Ishikawa (cell line): ENCODE data around the gene ANKRD55.

Experiments
- CEBPB ChIP-seq: IDR thresholded peaks from 2 replicates; pipeline ENCODE4 v1.6.1; 2012
- CREB1 ChIP-seq: IDR thresholded peaks from 2 replicates; pipeline ENCODE4 v1.6.1; 2012; ENCODE audit warnings: low read depth
- EGR1 ChIP-seq: IDR thresholded peaks from 2 replicates; pipeline ENCODE4 v1.6.1; 2012
- EP300 ChIP-seq: IDR thresholded peaks from 2 replicates; pipeline ENCODE4 v1.6.1; 2012; ENCODE audit warnings: borderline replicate concordance
- FOXM1 ChIP-seq: IDR thresholded peaks from 2 replicates; pipeline ENCODE4 v1.6.1; 2012; ENCODE audit warnings: low read depth, borderline replicate concordance
- MAX ChIP-seq: IDR thresholded peaks from 2 replicates; pipeline ENCODE4 v1.6.1; 2012
- NFIC ChIP-seq: IDR thresholded peaks from 2 replicates; pipeline ENCODE4 v1.6.1; 2012
- RAD21 ChIP-seq: IDR thresholded peaks from 2 replicates; pipeline ENCODE4 v1.6.1; 2012; ENCODE audit warnings: low read depth
- REST ChIP-seq: IDR thresholded peaks from 2 replicates; pipeline ENCODE4 v1.6.1; 2012; ENCODE audit warnings: low read depth, mild to moderate bottlenecking
- TAF1 ChIP-seq: IDR thresholded peaks from 2 replicates; pipeline ENCODE4 v1.6.1; 2012; ENCODE audit warnings: low read depth, mild to moderate bottlenecking
- TCF12 ChIP-seq: IDR thresholded peaks from 2 replicates; pipeline ENCODE4 v1.6.1; 2012; ENCODE audit warnings: low read depth
- TEAD4 ChIP-seq: IDR thresholded peaks from 2 replicates; pipeline ENCODE4 v1.6.1; 2012
- USF1 ChIP-seq: IDR thresholded peaks from 2 replicates; pipeline ENCODE4 v1.6.1; 2012
- YY1 ChIP-seq: IDR thresholded peaks from 2 replicates; pipeline ENCODE4 v1.6.1; 2012; ENCODE audit warnings: low read depth
- ZBTB7A ChIP-seq: IDR thresholded peaks from 2 replicates; pipeline ENCODE4 v1.6.1; 2012; ENCODE audit warnings: low read depth

The ANKRD55 gene

GRCh38 chr5:56279291-56279690 lies 46.2 kb upstream of the ANKRD55 start:
- TF ChIP-seq RAD21 (no peak), EGR1 (no peak), TEAD4 (no peak), USF1 (no peak), CEBPB (no peak), CREB1 (no peak), ZBTB7A (no peak), REST (no peak), EP300 (no peak), FOXM1 (no peak), MAX (no peak), YY1 (no peak), NFIC (no peak), TCF12 (no peak), TAF1 (no peak)

- TF ChIP-seq USF1 (no peak), TEAD4 (peak; percentile 51), EP300 (no peak), NFIC (no peak), MAX (no peak), TCF12 (no peak)
These were observed 45.2 kb upstream of the ANKRD55 start for GRCh38 chr5:56278335-56278753.

- TF ChIP-seq EP300 (no peak), ZBTB7A (no peak), USF1 (no peak), NFIC (no peak), TEAD4 (no peak), REST (no peak), TAF1 (no peak), FOXM1 (no peak), EGR1 (no peak), YY1 (no peak)
These were observed 44.4 kb upstream of the ANKRD55 start for GRCh38 chr5:56277573-56277972.

GRCh38 chr5:56273376-56273955 lies 40.3 kb upstream of the ANKRD55 start:
- no peak for TF ChIP-seq TEAD4
- no peak for TF ChIP-seq CEBPB
- TF ChIP-seq MAX, result no peak
- no peak for TF ChIP-seq EGR1
- no peak for TF ChIP-seq REST
- TF ChIP-seq ZBTB7A, result no peak
- TF ChIP-seq CREB1, result no peak
- no peak for TF ChIP-seq FOXM1
- no peak for TF ChIP-seq EP300
- no peak for TF ChIP-seq RAD21
